Skeletal muscle tissue (tissue), 4 donors: ENCODE data around the gene LTB. TPM values are rescaled to one million over a fixed set of nuclear protein-coding genes. Genes with fewer than 3 reads are reported as not detected.

Source experiments
- H3K27ac ChIP-seq: one replicate; pipeline ENCODE4 v1.7.0; 2013; ENCODE audit warnings: mild to moderate bottlenecking, low read depth, low read length, inconsistent platforms
- H3K27me3 ChIP-seq, 3 donors: one replicate each; pipeline ENCODE4 v1.7.0; 2013; ENCODE audit warnings: low read length in 3 of 3; ENCODE audit not compliant: control insufficient read depth in 3 of 3, insufficient read depth in 3 of 3
- H3K36me3 ChIP-seq, 3 donors: one replicate each; pipeline ENCODE4 v1.7.0; 2013; ENCODE audit warnings: low read length in 3 of 3; ENCODE audit not compliant: control insufficient read depth in 3 of 3, insufficient read depth in 3 of 3
- H3K4me1 ChIP-seq, 3 donors: one replicate each; pipeline ENCODE4 v1.7.0; 2013; ENCODE audit warnings: low read length in 3 of 3, mild to moderate bottlenecking in 3 of 3; ENCODE audit not compliant: control insufficient read depth in 3 of 3, insufficient read depth in 3 of 3
- H3K4me3 ChIP-seq, 3 donors: one replicate each; pipeline ENCODE4 v1.7.0; 2013; ENCODE audit warnings: low read length in 3 of 3
- H3K9ac ChIP-seq, 3 donors: one replicate each; pipeline ENCODE4 v1.7.0; 2013; ENCODE audit warnings: low read length in 3 of 3, mild to moderate bottlenecking in 3 of 3, moderate library complexity in 2 of 3, low read depth in 1 of 3
- H3K9me3 ChIP-seq, 3 donors: one replicate each; pipeline ENCODE4 v1.7.0; 2013; ENCODE audit warnings: low read length in 3 of 3; ENCODE audit not compliant: control insufficient read depth in 3 of 3
- total RNA-seq: library from RNA; depleted of rRNA; stranded (reverse); fragments of >200 nt; gene quantifications from one replicate; pipeline ENCODE4 v1.2.3, GENCODE V29; 2014
- donor health status: Osteomylitis.

LTB gene
- total RNA-seq, result 2.1 TPM

- no peaks in the 10 kb centered on the region for H3K36me3 ChIP-seq
- peak within 1 kb of the TSS; percentile 90 to 96 (median 91) for H3K9ac ChIP-seq
- H3K27me3 ChIP-seq, result no peaks in the 10 kb centered on the region
- peak within 1 kb of the TSS; percentile 65 for H3K27ac ChIP-seq
- no peaks in the 10 kb centered on the region for H3K9me3 ChIP-seq
- H3K4me1 ChIP-seq, result peaks cover 15 to 18% (median 16%) of the 10 kb centered on the region in 3 donors
- peak within 1 kb of the TSS; percentile 89 to 96 (median 95) for H3K4me3 ChIP-seq
These were observed at the start of gene LTB for GRCh38 chr6:31582230-31582643. Gene LTB, minus strand, starts transcription at chr6:31582424. Its CDS starts 7 bp downstream, at chr6:31582417.

GRCh38 chr6:31631681-31632278 lies 49.6 kb upstream of the LTB start:
- Histone ChIP-seq H3K36me3 (peaks cover 84 to 92% (median 88%) of the 10 kb centered on the region in 3 donors), H3K9ac (no peak overlapping the region), H3K4me3 (no peak overlapping the region), H3K9me3 (no peaks in the 10 kb centered on the region), H3K27me3 (no peaks in the 10 kb centered on the region), H3K27ac (no peak overlapping the region), H3K4me1 (no peaks in the 10 kb centered on the region)

GRCh38 chr6:31631209-31631608 lies 49.0 kb upstream of the LTB start:
- Histone ChIP-seq H3K4me3 (no peak overlapping the region), H3K9me3 (no peaks in the 10 kb centered on the region), H3K27ac (no peak overlapping the region), H3K4me1 (no peaks in the 10 kb centered on the region), H3K36me3 (peaks cover 83 to 92% (median 88%) of the 10 kb centered on the region in 3 donors), H3K27me3 (no peaks in the 10 kb centered on the region), H3K9ac (no peak overlapping the region)

GRCh38 chr6:31630177-31630934 lies 48.1 kb upstream of the LTB start:
- Histone ChIP-seq H3K9me3 (no peaks in the 10 kb centered on the region), H3K27ac (no peak overlapping the region), H3K4me1 (no peaks in the 10 kb centered on the region), H3K4me3 (no peak overlapping the region), H3K36me3 (peaks cover 83 to 92% (median 88%) of the 10 kb centered on the region in 3 donors), H3K9ac (no peak overlapping the region), H3K27me3 (no peaks in the 10 kb centered on the region)

GRCh38 chr6:31629014-31629413 lies 46.8 kb upstream of the LTB start:
- peaks cover 82 to 92% (median 89%) of the 10 kb centered on the region in 3 donors for H3K36me3 ChIP-seq
- H3K4me1 ChIP-seq, result no peaks in the 10 kb centered on the region
- H3K27me3 ChIP-seq, result no peaks in the 10 kb centered on the region
- H3K9ac ChIP-seq, result no peak overlapping the region
- no peak overlapping the region for H3K4me3 ChIP-seq
- H3K27ac ChIP-seq, result no peak overlapping the region
- no peaks in the 10 kb centered on the region for H3K9me3 ChIP-seq

GRCh38 chr6:31627690-31628287 lies 45.6 kb upstream of the LTB start:
- H3K27ac ChIP-seq, result no peak overlapping the region
- H3K36me3 ChIP-seq, result peaks cover 82 to 89% (median 87%) of the 10 kb centered on the region in 3 donors
- H3K4me1 ChIP-seq, result peaks cover 0 to 3% (median 0%) of the 10 kb centered on the region in 3 donors
- no peaks in the 10 kb centered on the region for H3K27me3 ChIP-seq
- no peaks in the 10 kb centered on the region for H3K9me3 ChIP-seq
- no peak overlapping the region for H3K4me3 ChIP-seq
- no peak overlapping the region for H3K9ac ChIP-seq

- H3K36me3 ChIP-seq, result peaks cover 77 to 87% (median 83%) of the 10 kb centered on the region in 3 donors
- no peaks in the 10 kb centered on the region for H3K27me3 ChIP-seq
- H3K27ac ChIP-seq, result no peak overlapping the region
- no peaks in the 10 kb centered on the region for H3K9me3 ChIP-seq
- H3K9ac ChIP-seq, result no peak overlapping the region
- H3K4me1 ChIP-seq, result peaks cover 5 to 10% (median 8%) of the 10 kb centered on the region in 3 donors
- no peak overlapping the region for H3K4me3 ChIP-seq
These were observed 44.7 kb upstream of the LTB start for GRCh38 chr6:31626952-31627351.

GRCh38 chr6:31624070-31624469 lies 41.8 kb upstream of the LTB start:
- peak overlapping the region in 1 of 3 donors; percentile 10 for H3K9ac ChIP-seq
- H3K4me3 ChIP-seq, result no peak overlapping the region
- H3K27me3 ChIP-seq, result no peaks in the 10 kb centered on the region
- peaks cover 13 to 16% (median 14%) of the 10 kb centered on the region in 3 donors for H3K4me1 ChIP-seq
- H3K27ac ChIP-seq, result no peak overlapping the region
- peaks cover 55 to 64% (median 58%) of the 10 kb centered on the region in 3 donors for H3K36me3 ChIP-seq
- no peaks in the 10 kb centered on the region for H3K9me3 ChIP-seq

- Histone ChIP-seq H3K9ac (peak overlapping the region in 2 of 3 donors; percentile 33 to 96), H3K4me3 (no peak overlapping the region), H3K27me3 (no peaks in the 10 kb centered on the region), H3K36me3 (peaks cover 43 to 52% (median 44%) of the 10 kb centered on the region in 3 donors), H3K4me1 (peaks cover 13 to 16% (median 14%) of the 10 kb centered on the region in 3 donors), H3K9me3 (no peaks in the 10 kb centered on the region), H3K27ac (no peak overlapping the region)
These were observed 40.5 kb upstream of the LTB start for GRCh38 chr6:31622684-31623091.

GRCh38 chr6:31621991-31622390 lies 39.8 kb upstream of the LTB start:
- peaks cover 36 to 46% (median 37%) of the 10 kb centered on the region in 3 donors for H3K36me3 ChIP-seq
- no peaks in the 10 kb centered on the region for H3K27me3 ChIP-seq
- H3K4me1 ChIP-seq, result peaks cover 13 to 16% (median 14%) of the 10 kb centered on the region in 3 donors
- peak overlapping the region; percentile 95 to 97 (median 96) for H3K9ac ChIP-seq
- no peaks in the 10 kb centered on the region for H3K9me3 ChIP-seq
- peak overlapping the region; percentile 94 for H3K27ac ChIP-seq
- peak overlapping the region; percentile 38 to 79 (median 44) for H3K4me3 ChIP-seq
